RPMI7951 (cell line): ENCODE measurements around the gene INO80C. TPM values are rescaled to one million over a fixed set of nuclear protein-coding genes. Genes with fewer than 3 reads are reported as not detected.

Experiments
- DNase-seq: peaks from one replicate; pipeline ENCODE4 v3.0.0-alpha.2; 2012; ENCODE audit warnings: low read depth
- total RNA-seq: library from RNA; depleted of rRNA; stranded (reverse); fragments of >200 nt; shearing (Covaris generic); gene quantifications from 2 replicates; pipeline ENCODE4 v1.2.3, GENCODE V29; 2014

The INO80C gene
- total RNA-seq, 1 experiment from 2014 or later = 1.7 TPM

DNA sequence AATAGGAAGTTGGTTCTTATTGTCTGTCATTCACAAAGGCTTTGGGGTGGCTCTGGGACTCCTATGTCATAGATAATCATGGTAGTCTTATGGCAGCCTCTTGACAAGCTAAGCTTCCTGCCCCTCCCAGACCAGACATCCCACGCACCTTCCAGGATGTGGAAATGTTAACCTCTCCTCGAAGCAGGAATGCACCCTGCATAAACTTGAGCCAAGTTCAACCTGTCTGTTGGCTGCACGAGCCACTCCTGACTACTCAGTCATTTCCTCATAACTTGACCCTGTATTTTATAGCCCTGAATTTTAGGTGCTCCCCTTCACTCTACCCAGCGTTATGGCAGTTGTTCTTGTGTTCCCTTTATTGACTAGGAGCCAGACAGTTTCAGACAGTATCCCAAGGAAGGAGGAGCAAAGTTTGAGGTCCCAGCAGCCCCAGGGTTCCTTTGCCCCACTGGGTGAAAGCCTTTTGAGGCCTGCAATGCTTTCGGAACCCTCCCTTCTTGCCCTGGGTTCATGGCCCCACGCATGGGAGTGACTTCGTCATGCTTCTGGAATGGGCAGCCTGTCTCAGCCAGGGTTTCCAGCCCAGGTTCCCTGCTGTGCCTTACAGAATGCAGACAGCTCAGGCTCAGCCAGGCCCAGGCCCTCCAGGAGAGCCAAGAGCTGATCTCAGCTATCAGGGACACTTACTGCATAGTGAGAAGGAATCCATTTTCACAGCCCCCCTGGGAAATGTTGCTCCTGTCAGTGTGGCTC lies 15.6 kb upstream of the INO80C start:
- no peak for DNase-seq

DNA sequence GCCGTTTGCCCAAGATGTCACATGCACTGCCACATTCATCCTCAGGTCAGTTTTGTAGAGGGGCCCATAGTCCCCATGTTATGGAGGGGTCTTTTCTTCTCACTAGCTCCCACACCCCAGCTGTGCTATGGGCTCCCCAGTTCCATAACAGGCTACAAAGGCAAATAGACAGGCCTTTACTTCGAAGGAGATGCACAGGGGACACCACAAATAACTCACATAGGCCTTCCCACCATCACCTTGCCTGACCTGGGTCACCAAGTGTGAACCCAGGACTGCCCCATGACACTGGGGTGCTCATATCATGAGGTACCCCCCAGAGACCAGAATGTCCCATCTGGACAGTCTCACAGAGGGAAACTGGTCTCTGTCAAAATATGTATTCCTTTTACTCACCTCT lies 15.0 kb upstream of the INO80C start:
- no peak for DNase-seq

DNA sequence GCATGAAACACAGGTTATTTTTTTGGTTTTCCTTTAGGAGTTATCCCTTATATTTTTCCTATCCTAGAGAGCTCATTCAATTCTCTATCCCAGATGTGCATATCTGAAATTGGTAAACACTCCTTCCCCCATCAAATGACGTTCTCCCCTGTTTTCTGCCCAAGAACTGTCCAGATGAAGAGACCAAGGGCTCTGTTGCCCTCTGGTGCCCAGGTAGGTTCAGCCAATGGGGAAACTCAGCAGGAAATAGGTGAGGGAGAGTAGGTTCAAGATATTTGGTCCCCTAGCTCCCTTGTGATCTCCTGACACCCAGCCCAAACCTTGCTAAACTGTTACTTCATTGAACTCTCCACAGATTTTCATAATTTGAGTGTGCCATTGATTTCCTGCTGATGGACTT lies 14.1 kb upstream of the INO80C start:
- no peak for DNase-seq

DNA sequence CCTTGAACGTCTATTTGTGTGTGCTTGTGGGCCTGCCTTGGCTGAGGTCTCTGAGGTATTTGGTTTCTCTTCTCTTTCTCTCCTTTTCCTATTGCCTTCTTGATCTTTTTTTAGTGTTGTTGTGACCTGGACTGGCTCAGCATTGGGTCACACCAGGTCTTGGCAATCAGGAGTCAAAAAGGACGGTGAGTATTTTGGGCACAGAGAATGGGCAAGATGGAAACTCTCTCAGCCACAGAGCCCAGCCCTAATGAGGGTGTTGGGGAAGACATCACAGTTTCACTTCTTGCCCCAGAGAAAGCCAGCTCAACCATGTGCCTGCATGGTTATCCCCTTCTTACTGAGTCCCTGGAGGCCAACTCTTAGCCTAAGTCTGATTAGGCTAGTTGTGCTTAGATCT lies 13.7 kb upstream of the INO80C start:
- DNase-seq = no peak

DNA sequence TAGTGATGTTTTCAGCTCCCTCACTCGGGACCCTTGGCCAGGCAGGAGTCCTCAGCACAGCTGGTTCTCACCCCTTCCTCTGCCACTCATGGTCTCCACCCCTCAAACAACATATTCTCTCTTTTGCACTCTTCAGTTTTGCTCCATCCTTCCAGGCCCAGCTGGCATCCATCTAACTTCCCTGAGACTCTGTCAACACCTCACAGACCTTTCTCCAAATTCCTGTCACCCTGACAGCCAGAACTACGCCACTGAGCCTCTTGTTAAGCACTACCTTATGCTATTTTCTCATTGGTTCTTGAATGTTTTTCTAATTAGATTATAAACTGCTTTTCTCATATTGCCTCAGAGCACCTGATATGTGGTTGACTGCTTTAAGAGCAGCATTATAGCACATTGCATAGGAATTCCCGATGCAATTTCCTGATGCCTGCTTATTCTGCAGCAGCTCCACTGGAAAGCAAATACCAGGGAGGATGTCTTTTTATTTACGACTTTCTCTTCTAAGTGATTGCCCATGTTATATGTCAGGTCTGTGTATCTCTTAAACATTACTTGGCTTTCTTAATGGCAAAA lies 12.4 kb upstream of the INO80C start:
- DNase-seq = no peak

DNA sequence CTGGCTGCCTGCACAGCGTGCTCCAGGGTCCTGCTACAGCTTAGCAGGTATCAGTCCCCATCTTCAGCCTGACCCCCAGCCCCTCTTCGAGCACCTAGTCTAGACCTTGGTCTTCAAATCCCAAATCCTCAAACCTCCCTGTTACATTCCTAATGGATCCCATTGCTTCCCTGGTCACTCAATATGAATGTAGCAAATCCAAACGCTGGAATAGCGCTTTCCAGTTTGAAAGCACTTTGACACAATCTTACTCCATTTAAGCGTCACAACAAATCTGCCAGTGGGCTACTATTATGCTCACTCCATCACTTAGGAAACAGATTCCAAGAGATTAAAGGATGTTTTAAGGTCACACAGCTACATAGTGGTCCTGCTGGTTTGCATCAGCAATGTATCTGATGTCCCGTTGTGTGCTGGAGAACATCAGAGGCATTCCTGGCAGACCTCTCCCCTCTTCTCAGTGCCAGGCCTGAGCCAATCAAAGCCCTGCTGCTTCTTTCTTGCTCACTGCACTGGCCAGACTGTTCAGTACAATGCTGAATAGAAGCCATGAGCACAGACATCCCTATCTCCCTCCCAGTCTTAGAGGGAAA lies 11.1 kb upstream of the INO80C start:
- no peak for DNase-seq

DNA sequence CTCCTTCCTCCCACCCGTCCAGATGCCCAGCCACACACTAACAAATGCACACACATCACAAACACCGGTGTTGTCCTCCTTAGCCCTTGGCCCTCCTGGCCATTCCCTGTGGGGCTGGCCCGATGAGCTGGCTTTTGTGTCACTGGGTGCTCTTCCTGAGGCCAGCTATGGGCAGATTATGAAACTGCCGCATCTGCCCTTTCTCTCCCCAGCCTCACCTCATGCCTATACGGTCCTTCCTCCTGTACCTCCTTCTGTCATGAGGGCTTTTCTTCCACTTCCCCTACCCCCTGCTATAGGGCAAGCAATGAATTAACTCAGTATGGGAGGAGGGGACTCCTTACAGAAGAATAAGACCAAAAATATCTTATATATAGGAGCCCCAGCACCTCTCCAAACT lies 10.3 kb upstream of the INO80C start:
- no peak for DNase-seq

DNA sequence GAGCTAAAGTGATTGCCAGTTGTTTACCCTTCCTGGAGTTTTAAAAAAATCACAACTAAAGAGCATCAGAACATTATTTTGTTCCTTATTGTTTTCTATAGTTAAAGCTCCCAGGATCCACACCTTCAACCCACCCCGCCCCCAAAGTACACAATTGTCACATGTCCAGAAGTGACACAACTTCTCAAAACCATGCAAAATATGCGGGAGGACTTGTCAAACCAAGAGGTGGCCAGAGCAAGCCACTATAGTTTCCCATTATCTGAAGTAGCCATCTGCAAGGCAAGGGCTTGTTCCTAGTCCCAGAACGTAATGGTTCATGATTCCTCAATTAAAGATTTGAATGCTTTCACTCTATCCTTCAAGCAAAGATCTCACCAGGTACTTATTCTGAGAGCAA lies 9.9 kb upstream of the INO80C start:
- DNase-seq = no peak

DNA sequence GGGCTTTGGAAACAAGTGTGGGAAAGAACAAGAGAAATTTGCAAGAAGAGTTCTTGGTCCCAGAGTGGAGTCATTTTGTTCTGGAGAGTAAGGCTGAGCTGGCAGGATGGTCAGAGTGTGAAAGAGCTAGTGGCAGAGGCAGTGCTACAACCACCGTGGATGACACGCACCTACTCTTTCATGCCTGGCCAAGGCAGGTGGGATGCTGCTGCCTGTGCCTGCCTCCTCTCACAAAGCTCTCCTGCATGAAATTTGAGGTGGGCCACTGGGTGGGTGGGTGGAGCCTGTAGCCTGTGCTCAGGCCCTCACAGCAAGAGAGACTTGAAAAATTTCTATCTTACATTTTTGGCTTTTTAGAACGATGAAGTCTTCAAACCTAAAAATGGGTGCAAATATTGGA lies 9.4 kb upstream of the INO80C start:
- DNase-seq = no peak

DNA sequence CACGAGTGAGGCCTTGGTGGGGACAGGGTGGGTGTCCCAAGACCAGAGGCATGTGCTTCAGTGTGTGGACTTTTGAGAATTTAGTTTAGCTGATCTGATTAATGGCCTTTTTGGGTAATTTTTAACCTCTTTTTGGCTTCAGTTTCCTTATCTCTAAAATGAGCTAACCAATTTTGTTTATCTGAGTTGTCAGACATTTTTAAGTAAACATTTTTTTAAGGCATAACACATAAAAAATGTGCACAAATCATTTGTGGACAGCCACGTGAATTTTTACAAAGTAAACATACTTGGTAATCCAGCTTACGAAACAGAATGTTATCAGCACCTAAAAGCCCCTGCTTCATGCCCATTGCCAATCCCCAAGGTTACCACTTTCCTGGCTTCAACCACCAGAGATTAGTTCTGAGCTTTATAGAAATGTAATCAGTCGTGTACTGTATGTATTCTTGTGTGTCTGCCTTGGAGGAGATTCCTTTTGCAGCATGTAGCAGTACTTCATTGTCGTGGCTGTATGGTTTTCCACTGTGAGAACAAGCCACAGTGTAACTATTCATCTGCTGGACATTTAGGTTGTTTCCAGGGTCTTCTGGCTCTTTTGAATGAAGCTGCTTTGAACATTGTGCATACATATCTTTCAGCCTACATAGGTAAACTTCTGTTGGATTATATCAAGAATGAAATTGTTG lies 8.4 kb upstream of the INO80C start:
- no peak for DNase-seq

DNA sequence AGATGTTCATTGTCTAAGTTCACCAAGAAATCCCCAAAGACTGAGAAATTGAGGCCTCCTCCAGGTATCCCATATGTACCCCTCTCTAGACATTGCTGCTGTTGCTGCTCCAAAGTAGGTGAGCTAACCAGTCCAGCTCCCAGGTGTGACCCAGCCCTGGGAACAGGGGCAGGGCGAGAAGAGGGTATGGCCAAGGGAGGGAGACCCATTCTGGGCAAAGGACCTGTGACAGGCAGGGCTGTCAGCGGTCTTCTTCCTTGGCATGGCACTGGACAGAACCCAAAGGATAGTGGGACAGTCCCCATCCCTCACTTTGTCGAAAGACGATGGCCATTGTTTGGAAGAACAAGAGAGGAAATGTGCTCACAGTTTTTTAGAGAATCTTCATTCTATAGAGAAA lies 7.2 kb upstream of the INO80C start:
- no peak for DNase-seq

DNA sequence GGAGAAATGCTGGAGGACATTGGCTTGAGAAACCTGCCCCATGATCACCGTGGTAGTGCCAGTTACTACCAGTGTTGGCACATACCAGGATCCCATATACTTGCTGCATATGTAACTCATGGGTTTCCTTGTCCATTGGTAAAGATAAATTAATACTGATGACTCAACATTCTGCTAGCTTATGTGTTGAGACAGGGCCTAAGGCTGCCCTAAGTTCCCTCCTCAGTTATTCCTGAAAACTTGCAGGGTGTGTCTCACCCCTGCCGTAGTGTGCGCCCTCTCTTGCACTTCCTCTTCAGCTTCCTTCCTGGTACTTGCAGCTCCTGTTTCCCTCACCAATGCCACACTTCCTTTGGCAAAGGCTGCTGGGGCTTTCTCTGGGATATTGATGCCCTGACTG lies 4.3 kb upstream of the INO80C start:
- no peak for DNase-seq

DNA sequence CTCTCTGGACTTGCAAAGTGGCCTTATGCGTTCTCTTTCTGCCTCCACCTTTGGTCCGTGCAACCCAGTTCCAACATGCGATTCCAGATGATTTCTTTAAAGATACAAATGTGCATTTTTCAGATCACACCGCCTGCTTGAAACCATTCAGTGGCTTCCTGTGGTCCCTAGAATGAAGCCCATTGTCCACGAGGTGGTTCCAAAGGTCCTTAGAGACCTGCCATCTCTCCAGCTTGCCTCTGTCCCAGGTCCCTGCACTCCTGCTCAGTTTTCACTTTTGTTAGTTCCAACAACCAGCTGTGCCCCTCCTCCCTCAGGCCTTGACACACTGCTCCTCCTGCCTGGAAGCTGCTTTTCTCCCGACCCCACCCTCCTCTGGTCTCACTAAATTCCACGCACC lies 3.6 kb upstream of the INO80C start:
- no peak for DNase-seq

DNA sequence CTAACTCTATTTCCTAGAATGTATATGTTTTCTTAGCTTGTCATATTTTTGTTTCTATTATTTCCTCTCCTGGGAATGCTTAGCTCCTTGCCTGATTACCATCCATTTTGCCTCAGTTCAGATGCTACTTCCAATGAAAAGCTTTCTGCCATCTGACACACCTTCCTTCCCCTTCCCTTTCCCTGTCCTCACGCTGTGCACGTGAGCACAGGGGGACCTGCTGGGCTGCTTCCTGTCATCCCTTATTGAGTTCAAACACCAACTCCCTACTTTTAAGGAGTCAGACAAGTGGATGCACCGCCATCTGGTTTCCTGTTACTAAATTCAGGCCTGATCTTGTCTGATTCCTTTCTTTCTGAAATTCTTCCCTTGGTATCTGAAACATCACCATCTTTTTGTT lies 2.4 kb upstream of the INO80C start:
- no peak for DNase-seq

DNA sequence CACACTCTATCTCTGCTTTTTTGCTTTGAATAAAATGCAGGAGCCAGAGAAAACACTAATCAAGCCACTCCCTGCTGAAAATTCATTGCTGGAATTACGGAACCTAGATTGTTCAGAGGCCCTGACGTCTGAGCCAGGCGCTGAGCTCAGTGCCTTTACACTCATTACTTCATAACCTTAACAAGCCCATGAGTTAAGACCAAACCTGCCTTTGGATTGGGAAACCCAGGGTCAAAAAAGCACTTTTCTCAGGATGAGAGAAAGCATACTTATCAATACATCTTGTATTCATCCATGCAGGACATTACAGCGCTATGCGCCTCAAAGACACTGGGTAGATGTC lies 762 bp downstream of the INO80C start:
- no peak for DNase-seq

DNA sequence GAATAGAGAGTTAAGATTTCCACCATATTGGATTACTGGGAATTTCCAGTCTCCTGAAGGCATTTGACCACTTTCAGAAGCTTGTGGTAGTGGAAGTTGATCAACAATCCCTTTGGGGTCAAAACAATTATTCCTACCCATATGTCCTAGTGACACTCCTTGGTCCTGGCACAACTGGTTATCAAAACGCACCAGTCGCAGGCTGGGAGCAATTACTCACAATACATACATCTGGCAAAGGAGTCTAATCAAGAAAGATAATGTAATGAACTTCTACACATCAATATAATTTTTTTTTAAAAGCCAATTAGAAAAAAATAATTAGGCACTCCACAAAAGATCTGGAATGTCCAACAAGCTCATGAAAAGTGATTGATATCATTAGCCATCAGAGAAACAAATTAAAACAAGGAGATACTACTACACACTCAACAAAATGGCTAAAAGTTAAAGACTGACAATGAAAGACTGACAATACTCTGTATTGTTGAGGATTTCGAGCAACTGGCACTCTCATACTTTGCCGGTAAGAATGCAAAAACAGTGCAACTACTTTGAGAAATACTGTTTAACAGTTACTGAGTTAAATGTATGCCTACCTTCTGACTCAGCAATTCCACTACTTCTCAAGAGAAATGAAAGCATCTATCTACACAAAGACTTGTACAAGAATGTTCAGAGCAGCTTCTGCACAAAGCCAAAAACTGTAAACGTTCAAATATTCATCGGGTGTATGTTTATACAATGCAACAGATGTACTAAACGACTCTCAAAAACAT lies 2.0 kb downstream of the INO80C start:
- DNase-seq = no peak

DNA sequence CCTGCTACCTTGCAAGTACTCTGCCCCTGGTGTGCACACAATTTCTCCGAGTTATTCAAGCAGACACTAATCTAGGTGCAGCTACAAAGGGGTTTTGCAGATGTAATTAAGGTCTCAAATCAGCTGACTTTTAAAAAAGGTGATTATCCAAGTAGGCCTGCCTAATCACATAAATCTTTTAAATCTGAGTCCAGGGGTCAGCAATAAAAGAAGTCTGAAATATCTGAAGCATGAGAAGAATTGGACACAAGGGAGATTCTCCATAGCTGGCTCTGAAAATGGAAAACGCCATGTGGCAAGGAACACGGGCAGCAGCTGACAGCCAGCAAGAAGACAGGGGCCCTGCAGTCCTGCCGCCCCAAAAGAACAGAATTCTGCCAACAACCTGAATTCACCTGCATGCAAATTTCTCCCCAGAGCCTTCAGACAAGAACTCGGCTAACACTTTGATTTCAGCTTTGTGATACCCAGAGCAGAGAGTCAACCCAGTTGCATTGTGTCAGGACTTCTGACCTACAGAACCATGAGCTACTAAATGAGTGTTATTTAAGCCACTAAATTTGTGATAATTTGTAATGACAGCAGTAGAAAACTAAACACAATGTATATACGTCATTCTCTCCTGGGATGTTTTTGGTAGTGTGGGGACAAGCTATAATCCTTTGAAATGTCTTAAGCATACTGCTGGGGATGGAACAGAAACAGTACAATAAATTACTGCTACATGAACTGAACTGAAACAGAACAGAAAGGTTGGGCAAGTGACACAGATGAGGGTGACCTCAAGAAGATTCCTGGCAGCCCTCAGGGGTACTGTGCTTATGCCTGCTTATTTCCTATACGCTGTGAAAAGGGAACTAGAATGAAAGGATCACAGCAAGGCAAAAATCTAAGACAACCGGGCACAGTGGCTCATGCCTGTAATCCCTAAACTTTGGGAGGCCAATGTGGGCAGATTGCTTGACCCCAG lies 3.2 kb downstream of the INO80C start:
- DNase-seq = no peak

DNA sequence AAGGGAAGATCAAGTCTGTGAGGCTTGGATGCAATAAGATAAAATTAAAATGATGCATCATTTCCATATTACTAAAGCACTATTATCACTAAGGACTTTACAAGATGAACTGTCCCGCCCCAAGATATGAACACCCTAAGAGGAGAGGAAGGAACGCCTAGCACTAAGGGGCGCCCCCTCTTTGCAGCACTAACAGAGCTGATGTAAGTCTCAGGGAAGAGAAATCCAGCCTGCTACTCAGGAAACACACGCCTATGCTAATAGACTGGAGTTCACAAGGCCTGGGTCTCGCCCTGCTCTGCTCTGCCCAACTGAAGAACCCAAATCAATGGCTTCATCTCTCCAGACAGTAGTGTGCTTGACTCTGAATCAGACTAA lies 6.1 kb downstream of the INO80C start:
- no peak for DNase-seq

DNA sequence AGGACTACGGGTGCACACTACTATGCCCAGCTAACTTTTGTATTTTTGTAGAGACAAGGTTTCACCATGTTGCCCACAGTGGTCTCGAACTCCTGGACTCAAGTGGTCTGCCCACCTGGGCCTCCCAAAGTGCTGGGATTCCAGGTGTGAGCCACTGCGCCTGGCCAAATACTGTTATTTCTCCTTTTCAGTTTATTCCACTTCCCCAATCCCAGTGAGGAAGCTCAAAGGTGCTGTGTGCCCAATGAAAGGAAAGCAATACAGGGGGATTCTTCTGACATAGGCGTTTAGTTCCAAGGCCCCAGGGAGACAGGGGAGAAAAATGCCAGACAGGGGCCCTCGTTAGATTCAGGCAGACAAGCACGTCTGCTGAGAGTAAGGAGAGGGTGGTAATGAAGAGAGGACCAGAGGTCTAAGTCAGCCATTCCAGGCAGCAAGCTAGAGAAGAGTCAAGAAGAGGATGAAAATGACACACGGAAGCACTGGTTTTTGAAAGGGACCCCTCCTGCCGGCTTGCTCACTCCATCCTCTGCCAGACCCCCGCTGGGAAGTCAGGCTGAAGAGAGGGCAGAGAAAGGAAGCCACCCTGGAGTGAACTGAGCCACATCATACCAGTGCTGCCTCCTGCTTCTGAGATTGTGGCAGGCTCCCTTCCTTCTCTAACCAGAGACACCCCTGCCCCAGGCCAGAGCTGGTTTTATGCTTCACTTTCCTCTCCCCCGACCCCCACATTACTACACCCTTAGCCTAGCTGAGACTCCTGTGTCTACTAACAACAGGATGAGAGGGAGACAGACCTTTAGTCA lies 6.7 kb downstream of the INO80C start:
- DNase-seq = no peak

DNA sequence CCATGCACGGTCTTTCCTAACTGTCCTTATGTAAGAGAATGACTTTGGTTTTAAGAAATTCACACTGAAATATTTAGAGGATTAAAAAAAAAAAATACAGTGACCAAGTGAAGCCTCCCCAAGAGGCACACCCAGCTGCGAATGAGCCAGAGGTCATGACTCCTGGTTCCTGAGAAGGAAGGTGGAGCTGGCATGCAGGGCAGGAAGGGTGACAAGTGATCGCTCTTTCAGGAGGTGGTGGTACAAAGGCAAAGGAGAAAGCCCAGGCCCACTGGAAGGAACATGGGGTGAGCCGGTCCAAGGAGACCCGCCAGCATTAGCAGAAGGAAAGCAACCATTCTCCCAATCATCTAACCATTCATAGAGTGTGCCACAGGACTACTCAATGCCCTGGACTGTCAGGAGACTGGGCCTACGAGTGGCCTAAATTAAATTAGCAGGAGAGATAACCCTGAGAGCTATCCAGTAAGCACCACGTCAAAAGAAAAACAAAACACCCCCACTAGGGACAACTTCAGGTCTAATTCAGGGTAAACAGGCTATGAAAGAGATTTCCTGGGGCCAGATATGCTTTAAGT lies 7.8 kb downstream of the INO80C start:
- no peak for DNase-seq
